Activated naive CD8-positive, alpha-beta T cell treated with anti-CD3 and anti-CD28 coated beads, Interleukin-2, amount 50 U/mL, for 24 hours (primary cell): ENCODE measurements around the gene FAM200C.

Experiments used
- ATAC-seq: fragments of 150-1000 bp; cut with Tn5 transposase; one replicate; pipeline ENCODE4 v1.10.0; 2021
- DNase-seq: peaks from one replicate; pipeline ENCODE4 v3.0.0; 2021
- H3K27ac Mint-ChIP-seq: one replicate; pipeline ENCODE4 v1.8.0; 2021; ENCODE audit warnings: mild to moderate bottlenecking, mixed read lengths
- H3K27me3 Mint-ChIP-seq: one replicate; pipeline ENCODE4 v1.8.0; 2021; ENCODE audit warnings: mixed read lengths
- H3K36me3 Mint-ChIP-seq: one replicate; pipeline ENCODE4 v1.8.0; 2021; ENCODE audit warnings: low read depth, mixed read lengths
- H3K4me1 Mint-ChIP-seq: one replicate; pipeline ENCODE4 v1.8.0; 2021; ENCODE audit warnings: mixed read lengths
- H3K4me3 Mint-ChIP-seq: one replicate; pipeline ENCODE4 v1.8.0; 2021; ENCODE audit warnings: mild to moderate bottlenecking, moderate library complexity, mixed read lengths
- H3K9me3 Mint-ChIP-seq: one replicate; pipeline ENCODE4 v1.8.0; 2021; ENCODE audit warnings: mixed read lengths

FAM200C gene

GRCh38 chr5:160349249-160349934, 50.5 kb downstream of the FAM200C start:
- no peak overlapping the region for H3K27ac Mint-ChIP-seq
- no peaks in the 10 kb centered on the region for H3K36me3 Mint-ChIP-seq
- peaks cover 3% of the 10 kb centered on the region for H3K27me3 Mint-ChIP-seq
- no peaks in the 10 kb centered on the region for H3K4me1 Mint-ChIP-seq
- DNase-seq, result no peak
- no peaks in the 10 kb centered on the region for H3K9me3 Mint-ChIP-seq
- no peak for ATAC-seq
- no peak overlapping the region for H3K4me3 Mint-ChIP-seq

GRCh38 chr5:160348080-160348479, 51.8 kb downstream of the FAM200C start:
- no peaks in the 10 kb centered on the region for H3K36me3 Mint-ChIP-seq

GRCh38 chr5:160347448-160347847, 52.4 kb downstream of the FAM200C start:
- ATAC-seq (no peak), DNase-seq (no peak)
- Mint-ChIP-seq H3K9me3 (no peaks in the 10 kb centered on the region), H3K36me3 (no peaks in the 10 kb centered on the region), H3K27me3 (peaks cover 5% of the 10 kb centered on the region), H3K27ac (no peak overlapping the region), H3K4me3 (no peak overlapping the region), H3K4me1 (no peaks in the 10 kb centered on the region)

More at GRCh38 chr5:160348080-160348479, 51.8 kb downstream of the FAM200C start:
- H3K4me1 Mint-ChIP-seq, result no peaks in the 10 kb centered on the region
- H3K9me3 Mint-ChIP-seq, result no peaks in the 10 kb centered on the region
- DNase-seq (no peak), ATAC-seq (no peak)
- no peak overlapping the region for H3K27ac Mint-ChIP-seq
- no peak overlapping the region for H3K4me3 Mint-ChIP-seq
- H3K27me3 Mint-ChIP-seq, result peaks cover 5% of the 10 kb centered on the region
